GM12878 (cell line): Measurements from ENCODE around the gene PIM2. TPM values are rescaled to one million over a fixed set of nuclear protein-coding genes. Genes with fewer than 3 reads are reported as not detected.

Source experiments
- ATF2 ChIP-seq: IDR thresholded peaks from 2 replicates; pipeline ENCODE4 v1.6.1; 2012; ENCODE audit warnings: low read length, inconsistent platforms
- BCLAF1 ChIP-seq: fragments of 450-650 bp; IDR thresholded peaks from 2 replicates; pipeline ENCODE4 v1.6.1; 2017; ENCODE audit warnings: antibody characterized with exemption, mild to moderate bottlenecking, moderate library complexity
- CHD2 ChIP-seq: IDR thresholded peaks from 2 replicates; pipeline ENCODE4 v1.6.1; 2011; ENCODE audit warnings: low read depth, low read length, improper control_type of control experiment, borderline replicate concordance
- EZH2 ChIP-seq: IDR thresholded peaks from 2 replicates; pipeline ENCODE4 v1.6.1; 2012; ENCODE audit warnings: low read depth, mild to moderate bottlenecking, control low read depth, inconsistent platforms, low read length, borderline replicate concordance; ENCODE audit not compliant: control insufficient read depth
- IKZF1 ChIP-seq: fragments of 450-650 bp; conservative IDR thresholded peaks from 2 replicates; pipeline ENCODE4 v1.6.1; 2017; ENCODE audit warnings: antibody characterized with exemption, mild to moderate bottlenecking
- KAT2A ChIP-seq: conservative IDR thresholded peaks from 2 replicates; pipeline ENCODE4 v1.6.1; 2011; ENCODE audit warnings: low read depth, low read length; ENCODE audit not compliant: control insufficient read depth
- KDM1A ChIP-seq: fragments of 200-600 bp; sonication (generic); IDR thresholded peaks from 2 replicates; pipeline ENCODE4 v1.6.1; 2016; ENCODE audit warnings: borderline replicate concordance
- MAX ChIP-seq: IDR thresholded peaks from 2 replicates; pipeline ENCODE4 v1.6.1; 2012; ENCODE audit warnings: low read depth, low read length, improper control_type of control experiment
- NFXL1 ChIP-seq: fragments of 450-650 bp; IDR thresholded peaks from 2 replicates; pipeline ENCODE4 v1.6.1; 2017; ENCODE audit warnings: antibody characterized with exemption, mild to moderate bottlenecking, borderline replicate concordance
- NR2C1 ChIP-seq: fragments of 450-650 bp; IDR thresholded peaks from 2 replicates; pipeline ENCODE4 v1.6.1; 2017; ENCODE audit warnings: antibody characterized with exemption, mild to moderate bottlenecking, moderate library complexity
- PAX5 ChIP-seq: IDR thresholded peaks from 2 replicates; pipeline ENCODE4 v1.6.1; 2011; ENCODE audit warnings: low read depth, low read length, borderline replicate concordance
- PML ChIP-seq: IDR thresholded peaks from 2 replicates; pipeline ENCODE4 v1.6.1; 2012; ENCODE audit warnings: low read length, inconsistent platforms
- POU2F2 ChIP-seq: IDR thresholded peaks from 3 replicates; pipeline ENCODE4 v1.6.1; 2011; ENCODE audit warnings: low read depth, mild to moderate bottlenecking, low read length, borderline replicate concordance
- PRDM15 ChIP-seq: fragments of 450-650 bp; formaldehyde crosslinking; IDR thresholded peaks from 2 replicates; pipeline ENCODE4 v1.4.0; 2020; ENCODE audit warnings: mild to moderate bottlenecking, moderate library complexity
- RUNX3 ChIP-seq: IDR thresholded peaks from 2 replicates; pipeline ENCODE4 v1.6.1; 2012; ENCODE audit warnings: low read length, inconsistent platforms
- SPI1 ChIP-seq: IDR thresholded peaks from 2 replicates; pipeline ENCODE4 v1.6.1; 2011; ENCODE audit warnings: low read depth, mild to moderate bottlenecking, low read length, moderate library complexity, borderline replicate concordance; ENCODE audit not compliant: insufficient read depth
- SREBF1 ChIP-seq: IDR thresholded peaks from 2 replicates; pipeline ENCODE4 v1.6.1; 2012; ENCODE audit warnings: mild to moderate bottlenecking, low read length
- TCF12 ChIP-seq: IDR thresholded peaks from 2 replicates; pipeline ENCODE4 v1.6.1; 2011; ENCODE audit warnings: low read depth, mild to moderate bottlenecking, low read length
- TCF3 ChIP-seq: IDR thresholded peaks from 2 replicates; pipeline ENCODE4 v1.6.1; 2012; ENCODE audit warnings: low read depth, mild to moderate bottlenecking, low read length, borderline replicate concordance; ENCODE audit not compliant: insufficient read depth
- USF2 ChIP-seq: IDR thresholded peaks from 2 replicates; pipeline ENCODE4 v1.6.1; 2011; ENCODE audit warnings: low read depth, low read length, improper control_type of control experiment, borderline replicate concordance
- WRNIP1 ChIP-seq: IDR thresholded peaks from 2 replicates; pipeline ENCODE4 v1.6.1; 2011; ENCODE audit warnings: low read depth, low read length, improper control_type of control experiment, borderline replicate concordance
- polyA plus RNA-seq, 11 experiments: library from polyadenylated mRNA; depleted of rRNA in 4 of 11; unstranded in 6 of 11; stranded (reverse) in 5 of 11; fragments of >200 nt; fragmentation: Nextera tagmentation in 4 of 11; fragmentation: Illumina TruSeq in 1 of 11; extraction: Ambion mirVana in 4 of 11; extraction: Trizol in 1 of 11; gene quantifications; 1 replicate in 1 of 11; 2 replicates in 10 of 11; pipeline versions ENCODE4 v1.2.1 to v1.2.3, GENCODE V29; 2011 to 2016; ENCODE audit warnings: inconsistent platforms in 2 of 11, missing spikeins in 2 of 11, low read depth in 1 of 11
- total RNA-seq, 4 experiments: library from RNA; depleted of rRNA in 3 of 4; stranded (reverse); fragments of >200 nt in 3 of 4; fragmentation: Illumina TruSeq in 1 of 4; extraction: Trizol in 1 of 4; gene quantifications; 2 replicates each; pipeline versions ENCODE4 v1.2.1 to v1.2.3, GENCODE V29; 2013 to 2021

PIM2 gene
- total and polyA plus RNA-seq, 10 of the 15 experiments (the other 5 are each of a cell fraction or from before 2014, with no cell fraction given) = 19.2 to 96.8 (median 32.3) TPM

GRCh38 chrX:48897625-48898306 is 21.1 kb downstream of the PIM2 start, which contains the start of the genes PQBP1 and TIMM17B (continued):
- TF ChIP-seq BCLAF1 (peak; percentile 87), PAX5 (peak; percentile 17; the same call in 1 of the 2 replicates), MAX (peak; percentile 14; the same call in 1 of the 2 replicates), EZH2 (no peak), NR2C1 (no peak), ATF2 (no peak), TCF12 (no peak), SPI1 (peak; percentile 29; the same call in 1 of the 2 replicates), POU2F2 (0 out of 3 replicates have a peak, but pooled peaks have one; percentile 7), KDM1A (no peak), KAT2A (no peak), RUNX3 (0 out of 2 replicates have a peak, but pooled peaks have one; percentile 26), PRDM15 (CRISPR knock-in tag) (no peak), TCF3 (no peak), USF2 (no peak), CHD2 (peak; percentile 52; the same call in 1 of the 2 replicates), NFXL1 (no peak), PML (peak; percentile 84; the same call in 1 of the 2 replicates), SREBF1 (peak; percentile 89), WRNIP1 (no peak), IKZF1 (peak; percentile 41; the same call in 1 of the 2 replicates)
